Ovary (tissue), 3 donors: ENCODE results near the gene TRANK1.

ENCODE experiments used
- EP300 ChIP-seq: sonication (generic); formaldehyde crosslinking; IDR thresholded peaks from one replicate; pipeline ENCODE4 v1.6.1; 2017; ENCODE audit warnings: antibody characterized with exemption
- TF ChIP-seq, protein P1 (sequence below), 3 donors: fragments of 450-650 bp in 2 of 3; fragments of 200-600 bp in 1 of 3; IDR thresholded peaks; one replicate each; pipeline versions ENCODE4 v1.5.1 to v1.8.0; 2016 to 2022; ENCODE audit warnings: antibody characterized with exemption in 3 of 3, mild to moderate bottlenecking in 1 of 3
- donor health status: DM: no; HTN: no; CAD: no.

DNA sequence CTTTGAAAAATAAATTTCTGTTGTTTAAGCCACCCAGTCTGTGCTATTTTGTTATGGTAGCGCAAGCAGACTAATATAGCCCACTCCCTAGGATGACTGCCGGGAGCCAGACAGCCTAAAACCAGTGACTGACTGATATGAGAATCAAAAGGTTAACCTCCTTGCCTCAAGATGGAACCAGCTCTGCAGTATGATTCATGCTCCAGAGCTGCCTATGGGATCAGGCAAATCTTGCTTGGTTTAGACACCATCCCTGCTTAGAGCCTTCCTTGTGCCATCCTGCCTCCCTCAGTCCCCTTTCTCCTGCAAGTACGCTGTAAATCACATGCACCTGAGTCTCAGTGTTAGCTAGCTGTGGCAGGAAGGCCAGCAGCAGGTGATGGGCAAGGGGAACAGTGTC is 39.3 kb downstream of the TRANK1 start:
- TF ChIP-seq, protein P1, sequence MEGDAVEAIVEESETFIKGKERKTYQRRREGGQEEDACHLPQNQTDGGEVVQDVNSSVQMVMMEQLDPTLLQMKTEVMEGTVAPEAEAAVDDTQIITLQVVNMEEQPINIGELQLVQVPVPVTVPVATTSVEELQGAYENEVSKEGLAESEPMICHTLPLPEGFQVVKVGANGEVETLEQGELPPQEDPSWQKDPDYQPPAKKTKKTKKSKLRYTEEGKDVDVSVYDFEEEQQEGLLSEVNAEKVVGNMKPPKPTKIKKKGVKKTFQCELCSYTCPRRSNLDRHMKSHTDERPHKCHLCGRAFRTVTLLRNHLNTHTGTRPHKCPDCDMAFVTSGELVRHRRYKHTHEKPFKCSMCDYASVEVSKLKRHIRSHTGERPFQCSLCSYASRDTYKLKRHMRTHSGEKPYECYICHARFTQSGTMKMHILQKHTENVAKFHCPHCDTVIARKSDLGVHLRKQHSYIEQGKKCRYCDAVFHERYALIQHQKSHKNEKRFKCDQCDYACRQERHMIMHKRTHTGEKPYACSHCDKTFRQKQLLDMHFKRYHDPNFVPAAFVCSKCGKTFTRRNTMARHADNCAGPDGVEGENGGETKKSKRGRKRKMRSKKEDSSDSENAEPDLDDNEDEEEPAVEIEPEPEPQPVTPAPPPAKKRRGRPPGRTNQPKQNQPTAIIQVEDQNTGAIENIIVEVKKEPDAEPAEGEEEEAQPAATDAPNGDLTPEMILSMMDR (IDR thresholded peaks at IDR 0.05) = no peak
- TF ChIP-seq EP300 = no peak
